ENCODE results near the gene C5. TPM values are rescaled to one million over a fixed set of nuclear protein-coding genes. Genes with fewer than 3 reads are reported as not detected.

C5 gene
- total RNA-seq, 2 experiments from 2014 or later, result 1.2 to 1.3 TPM

DNA sequence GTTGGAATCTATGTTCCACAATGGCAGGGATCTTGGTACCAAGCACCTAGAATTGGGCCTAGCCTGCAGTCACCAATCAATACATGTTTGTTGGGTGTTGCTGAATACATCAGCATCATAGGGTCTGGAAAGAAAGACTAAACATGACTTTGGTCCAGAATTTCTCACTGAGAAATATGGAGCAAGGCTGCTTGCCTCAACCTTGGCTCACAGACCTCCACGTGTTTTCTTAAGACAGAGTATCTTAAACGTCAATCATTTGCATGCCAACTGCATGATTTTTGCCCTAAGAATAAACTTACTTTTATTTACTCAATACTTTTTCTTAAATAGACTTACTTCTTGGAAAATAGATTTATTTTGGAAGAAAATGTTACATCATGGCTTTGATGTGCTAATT, 100.8 kb downstream of the C5 start:
- ChIA-PET POLR2A (no interaction called here), CTCF (no interaction called here)

DNA sequence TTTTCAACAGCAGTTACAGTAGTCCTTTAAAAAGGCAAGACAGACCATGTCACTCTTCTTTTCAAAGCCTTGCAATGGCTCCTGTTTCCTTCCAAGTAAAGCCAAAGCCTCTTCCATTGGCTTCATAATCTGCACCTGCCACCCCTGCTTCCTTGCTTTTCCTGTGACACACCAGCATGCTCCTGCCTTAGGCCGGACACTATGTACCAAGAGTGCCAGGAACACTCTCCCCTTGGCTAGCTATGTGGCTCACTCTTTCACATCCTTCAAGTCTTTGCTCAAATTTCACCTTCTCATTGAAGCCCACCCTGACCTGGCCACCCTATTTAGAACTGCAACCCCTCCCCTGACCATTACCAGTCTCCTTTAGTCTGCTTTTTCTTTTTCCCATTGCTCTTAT, 101.3 kb downstream of the C5 start:
- ChIA-PET POLR2A (no interaction called here), CTCF (no interaction called here)

DNA sequence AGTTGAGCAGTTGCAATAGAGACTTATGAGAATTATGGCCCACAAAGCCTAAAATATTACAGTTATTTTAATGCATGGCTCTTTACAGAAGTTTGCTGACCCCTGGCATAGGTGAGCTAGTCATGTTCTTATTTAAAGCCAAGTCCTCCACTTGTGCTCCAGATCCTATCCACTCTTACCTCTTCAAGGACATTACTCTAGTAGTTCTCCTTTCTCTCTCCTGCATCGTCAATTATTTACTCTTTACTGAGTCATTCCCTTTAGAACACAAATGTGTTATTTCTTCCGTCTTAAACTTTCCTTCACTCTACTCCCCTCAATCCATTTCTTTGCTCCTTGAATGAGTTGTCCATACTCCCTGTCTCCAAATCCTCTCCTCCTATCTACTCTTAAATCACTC, 102.9 kb downstream of the C5 start:
- ChIA-PET CTCF (no interaction called here), POLR2A (no interaction called here)

- CTCF ChIA-PET, result no interaction called here
- POLR2A ChIA-PET, result no interaction called here
These were observed 103.8 kb downstream of the C5 start for GRCh38 chr9:120946259-120946658.

GRCh38 chr9:120944948-120945347, 105.1 kb downstream of the C5 start:
- CTCF ChIA-PET, result interaction anchor here (1.3 to 1.6 kb wide), 2 partner anchors 37 to 189 kb away, joined by 3 read pairs; no protein-coding TSS in a partner anchor
- POLR2A ChIA-PET, result no interaction called here

DNA sequence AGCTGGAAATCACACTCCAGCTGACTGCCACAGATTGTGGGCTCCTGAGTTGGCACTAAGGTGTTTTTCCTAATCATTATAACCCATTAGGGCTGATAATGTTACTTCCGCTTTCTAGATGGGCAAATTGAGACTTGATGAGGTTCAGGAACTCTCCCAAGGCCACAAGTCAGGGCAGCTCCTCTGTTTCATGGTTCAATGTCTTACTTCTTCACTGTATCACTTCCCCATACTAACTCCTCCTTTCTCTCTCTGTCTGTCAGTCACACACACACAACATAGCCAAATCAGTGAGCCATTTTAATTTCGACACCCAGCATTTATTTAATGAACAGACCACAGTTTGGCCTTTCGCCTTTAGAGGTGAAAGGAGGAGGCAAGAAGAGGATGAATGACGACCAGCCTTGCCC, 105.6 kb downstream of the C5 start:
- POLR2A ChIA-PET, result no interaction called here
- CTCF ChIA-PET, result interaction anchor here (1.3 to 1.6 kb wide), 2 partner anchors 37 to 188 kb away, joined by 3 read pairs; no protein-coding TSS in a partner anchor

GRCh38 chr9:120942186-120943001, 107.7 kb downstream of the C5 start:
- CTCF ChIA-PET, result no interaction called here

DNA sequence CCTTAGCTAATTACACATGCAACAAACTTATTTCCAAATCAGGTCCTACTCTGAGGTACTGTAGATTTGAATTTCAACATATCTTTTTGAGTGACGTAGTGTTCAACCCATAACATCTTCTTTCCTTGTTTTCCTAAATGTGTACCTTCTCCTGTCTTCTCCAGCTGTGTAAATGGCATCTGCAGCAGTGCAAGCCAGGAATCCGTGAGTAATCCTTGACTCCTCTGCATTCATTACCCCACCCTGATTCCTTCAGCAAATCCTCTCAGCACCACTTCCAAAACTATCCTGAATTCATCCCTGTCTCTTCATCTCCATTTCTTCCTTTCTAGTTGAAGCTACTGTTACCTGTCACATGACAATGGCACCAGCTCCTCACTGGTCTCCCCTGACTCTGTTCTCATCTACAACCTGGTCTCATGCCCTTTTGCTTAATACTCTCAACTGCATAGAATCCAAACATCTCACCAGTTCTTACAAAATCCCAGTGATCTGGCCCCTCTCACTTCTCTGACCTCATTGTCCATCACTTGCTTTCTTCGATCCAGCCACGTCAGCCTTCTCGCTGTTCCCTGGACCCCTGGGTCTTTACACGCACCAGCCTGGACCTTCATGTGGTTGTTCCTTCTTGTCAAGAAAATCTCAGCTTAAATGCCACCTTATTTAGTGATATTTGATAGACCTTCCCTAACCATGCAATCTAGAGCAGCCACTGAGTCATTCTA, 108.9 kb downstream of the C5 start:
- ChIA-PET CTCF (no interaction called here), POLR2A (no interaction called here)

More at GRCh38 chr9:120942186-120943001, 107.7 kb downstream of the C5 start:
- POLR2A ChIA-PET, result no interaction called here

GRCh38 chr9:120940573-120940972, 109.5 kb downstream of the C5 start:
- POLR2A ChIA-PET, result no interaction called here
- CTCF ChIA-PET, result no interaction called here

GRCh38 chr9:120938851-120939250, 111.2 kb downstream of the C5 start:
- ChIA-PET POLR2A (interaction anchor here (0.6 kb wide), 1 partner anchor 62 kb away, joined by 3 read pairs; no protein-coding TSS in a partner anchor), CTCF (interaction anchor here (1.8 kb wide), 1 partner anchor 70 kb away, joined by 5 read pairs; no protein-coding TSS in a partner anchor)

- POLR2A ChIA-PET, result interaction anchor here (2.0 to 5.6 kb wide), 2 partner anchors 13 to 144 kb away, joined by 9 to 46 read pairs; partner anchors contain the start of gene FBXW2
- CTCF ChIA-PET, result interaction anchor here (0.7 to 2.4 kb wide), 6 partner anchors 12 to 184 kb away, joined by 3 to 13 read pairs (median 3); partner anchors contain the start of gene TRAF1
These were observed 112.5 kb downstream of the C5 start for GRCh38 chr9:120937596-120937995.

DNA sequence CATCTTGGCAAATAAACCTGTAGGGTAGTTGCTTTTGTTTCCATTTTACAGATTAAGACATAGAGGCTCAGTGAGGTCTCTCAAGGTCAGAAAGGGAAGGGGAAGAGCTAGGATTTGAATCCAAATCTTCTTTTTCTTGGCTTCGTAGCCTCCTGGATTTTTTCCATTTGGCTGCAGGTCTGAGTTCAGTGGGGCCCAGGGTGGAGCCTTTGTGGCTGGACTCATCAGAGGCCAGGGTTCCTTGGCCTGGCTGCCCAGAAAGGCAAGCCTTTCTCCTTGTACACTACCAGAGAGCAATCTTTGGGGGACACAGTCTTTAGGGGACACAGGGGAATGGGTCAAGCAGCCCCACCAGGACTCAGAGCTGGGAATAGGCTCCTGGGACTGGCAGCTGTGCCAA, 112.9 kb downstream of the C5 start:
- ChIA-PET POLR2A (interaction anchor here (1.0 to 5.6 kb wide), 4 partner anchors 13 to 144 kb away, joined by 4 to 46 read pairs (median 12); partner anchors contain the start of gene FBXW2), CTCF (interaction anchor here (0.7 to 2.4 kb wide), 12 partner anchors 11 to 184 kb away, joined by 3 to 13 read pairs (median 4); partner anchors contain the start of gene TRAF1)

DNA sequence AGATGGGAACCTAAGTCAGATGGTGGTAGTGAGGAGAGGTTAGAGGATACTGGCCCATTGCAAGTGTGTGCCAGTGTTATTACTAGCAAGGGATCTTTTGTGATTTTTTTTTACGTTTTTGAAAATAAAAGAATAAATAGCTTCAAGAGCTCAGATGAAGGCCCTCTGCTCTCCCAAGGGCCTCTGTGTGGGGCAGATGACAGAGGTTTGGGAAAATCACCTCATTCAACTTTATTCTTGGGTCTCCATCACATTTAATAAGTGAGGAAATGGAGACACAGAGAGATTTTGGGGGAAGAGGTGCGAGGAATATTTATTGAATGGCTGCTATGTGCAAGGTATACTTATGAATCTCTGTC, 113.3 kb downstream of the C5 start:
- ChIA-PET POLR2A (interaction anchor here (1.0 to 5.6 kb wide), 5 partner anchors 12 to 143 kb away, joined by 4 to 46 read pairs (median 9); partner anchors contain the start of gene FBXW2), CTCF (interaction anchor here (0.7 to 2.4 kb wide), 12 partner anchors 11 to 183 kb away, joined by 3 to 13 read pairs (median 4); partner anchors contain the start of gene TRAF1)

DNA sequence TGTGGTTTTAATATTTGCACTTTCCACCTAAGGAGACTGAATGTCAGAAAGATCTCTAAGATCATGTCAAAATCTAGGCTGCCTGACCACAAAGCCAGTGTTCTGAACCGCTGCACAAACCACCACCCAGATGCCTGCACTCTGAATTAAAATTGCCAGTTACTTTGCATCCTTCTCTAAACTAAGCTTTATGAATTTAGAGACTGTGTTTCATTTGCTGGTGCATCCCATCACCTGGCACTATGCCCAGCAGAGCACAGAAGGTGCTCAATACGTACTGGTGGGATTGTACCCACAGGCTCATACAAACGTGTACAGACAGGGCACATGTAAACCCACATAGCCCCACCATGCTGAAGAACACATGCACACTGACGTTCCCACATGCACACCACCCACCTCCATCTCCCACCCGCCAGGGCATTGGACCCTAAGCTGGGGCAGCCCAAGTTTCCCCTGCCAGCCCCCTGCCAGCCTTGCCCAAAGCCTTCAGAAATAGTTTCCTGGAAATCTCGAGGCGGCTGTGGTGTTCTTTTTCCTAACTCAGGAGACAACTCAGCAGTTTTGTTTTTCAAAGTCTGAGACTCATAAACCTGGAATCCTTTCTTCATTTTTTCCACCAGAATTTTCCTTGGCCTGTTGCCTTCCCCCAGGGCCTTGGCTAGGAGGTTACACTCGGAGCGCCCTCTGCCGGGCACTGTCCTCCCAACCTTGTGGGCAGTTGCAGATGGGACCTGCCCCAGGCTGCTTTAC, 113.9 kb downstream of the C5 start:
- CTCF ChIA-PET, result interaction anchor here (0.7 to 2.4 kb wide), 9 partner anchors 10 to 135 kb away, joined by 3 to 13 read pairs (median 4); partner anchors contain the start of gene TRAF1
- POLR2A ChIA-PET, result interaction anchor here (1.0 to 5.6 kb wide), 6 partner anchors 9 to 143 kb away, joined by 3 to 46 read pairs (median 6); partner anchors contain the start of gene FBXW2

- ChIA-PET POLR2A (interaction anchor here (1.0 to 5.6 kb wide), 4 partner anchors 8 to 18 kb away, joined by 3 to 46 read pairs (median 9); no protein-coding TSS in a partner anchor), CTCF (interaction anchor here (0.7 to 2.4 kb wide), 4 partner anchors 9 to 91 kb away, joined by 3 to 13 read pairs (median 6); partner anchors contain the start of gene TRAF1)
These were observed 114.7 kb downstream of the C5 start for GRCh38 chr9:120935383-120935857.

- ChIA-PET POLR2A (interaction anchor here (1.0 to 5.6 kb wide), 4 partner anchors 10 to 57 kb away, joined by 3 to 46 read pairs (median 9); partner anchors contain the start of gene PHF19), CTCF (interaction anchor here (0.7 to 1.1 kb wide), 4 partner anchors 8 to 137 kb away, joined by 3 to 4 read pairs (median 3); no protein-coding TSS in a partner anchor)
These were observed 115.8 kb downstream of the C5 start for GRCh38 chr9:120934281-120934680.

DNA sequence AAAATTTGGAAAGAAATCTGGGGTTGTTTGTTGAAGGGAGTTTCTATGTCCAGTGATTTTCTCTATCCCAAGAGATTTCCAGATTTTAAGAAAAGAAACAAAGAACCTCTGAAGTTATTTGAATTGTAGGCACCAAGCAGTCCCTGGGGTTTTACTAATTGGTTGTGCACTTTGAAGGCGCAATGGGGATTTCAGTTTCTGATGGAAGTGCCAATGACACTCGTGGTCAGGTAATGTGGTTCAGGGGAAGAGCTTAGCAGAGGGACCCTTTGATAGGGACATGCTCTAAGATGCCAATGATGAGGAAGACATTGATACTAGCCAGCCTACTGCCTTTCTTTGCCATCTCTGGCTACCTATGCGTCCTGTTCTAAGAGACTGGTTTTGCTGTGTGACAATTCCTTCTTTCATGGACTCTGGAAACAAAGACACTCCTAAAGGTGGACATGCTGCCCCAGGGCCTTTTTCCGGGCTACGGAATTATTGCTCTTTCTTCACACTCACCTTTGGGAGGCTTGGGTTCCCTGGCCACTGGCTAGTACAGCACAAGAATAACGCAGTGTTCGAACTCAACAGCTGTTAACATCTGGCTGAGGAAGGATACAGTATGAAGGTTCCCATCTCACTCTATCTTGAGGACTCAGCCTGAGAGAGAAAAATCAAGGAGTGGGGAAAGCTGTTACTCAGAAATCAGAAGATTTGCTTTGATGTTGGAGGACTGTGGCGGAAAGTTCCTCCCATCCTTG, 116.6 kb downstream of the C5 start:
- CTCF ChIA-PET, result interaction anchor here (0.7 to 1.2 kb wide), 5 partner anchors 8 to 177 kb away, joined by 3 read pairs; no protein-coding TSS in a partner anchor

More for the DNA sequence above, 116.6 kb downstream of the C5 start:
- POLR2A ChIA-PET, result interaction anchor here (0.5 to 5.6 kb wide), 5 partner anchors 9 to 269 kb away, joined by 3 to 46 read pairs (median 3); partner anchors contain the start of gene PHF19

All from activated CD8-positive, alpha-beta memory T cell treated with anti-CD3 and anti-CD28 coated beads for 36 hours (primary cell).